Colonic mucosa (tissue), 4 donors: ENCODE data around the gene PDE7B. TPM values are rescaled to one million over a fixed set of nuclear protein-coding genes. Genes with fewer than 3 reads are reported as not detected.

Experiments
- DNase-seq: peaks from one replicate; pipeline ENCODE4 v3.0.0-alpha.2; 2020
- H3K27ac ChIP-seq: fragments of 200-600 bp; one replicate; pipeline ENCODE4 v1.8.0; 2021
- H3K27me3 ChIP-seq: fragments of 200-600 bp; one replicate; pipeline ENCODE4 v1.8.0; 2021
- H3K36me3 ChIP-seq: fragments of 200-600 bp; one replicate; pipeline ENCODE4 v1.8.0; 2021
- H3K4me1 ChIP-seq: fragments of 200-600 bp; one replicate; pipeline ENCODE4 v1.8.0; 2021; ENCODE audit warnings: mild to moderate bottlenecking
- H3K4me3 ChIP-seq: fragments of 200-600 bp; one replicate; pipeline ENCODE4 v1.8.0; 2021
- H3K9ac ChIP-seq, 2 donors: one replicate each; pipeline ENCODE4 v1.7.0; 2013; ENCODE audit warnings: control low read depth in 2 of 2, low read depth in 2 of 2, low read length in 2 of 2
- H3K9me3 ChIP-seq: fragments of 200-600 bp; one replicate; pipeline ENCODE4 v1.8.0; 2021
- intact Hi-C: fragments of 100-400 bp; cut with DNase I; formaldehyde crosslinking; loops from one replicate; pipeline ENCODE4 v1.14.1; 2022
- total RNA-seq, 2 donors: library from RNA; stranded (reverse); fragmentation: NEBNext Ultra II Directional in 1 of 2; extraction: Animal tissue kit (Norgen Biotek cat#: 25700) in 1 of 2; gene quantifications; one replicate each; pipeline ENCODE4 v1.2.1, GENCODE V29; 2021
- TF ChIP-seq, protein P1 (sequence below): fragments of 200-600 bp; IDR thresholded peaks from one replicate; pipeline ENCODE4 v1.8.0; 2022; ENCODE audit warnings: antibody characterized with exemption, mild to moderate bottlenecking
- donor health status: healthy.
- donor health status: DM: no; HTN: no; CAD: no.
- donor health status: DM: no; HTN: no; CAD: no.

PDE7B gene
- total RNA-seq, 2 donors from 2014 or later, result 1.0 to 1.4 TPM

DNA sequence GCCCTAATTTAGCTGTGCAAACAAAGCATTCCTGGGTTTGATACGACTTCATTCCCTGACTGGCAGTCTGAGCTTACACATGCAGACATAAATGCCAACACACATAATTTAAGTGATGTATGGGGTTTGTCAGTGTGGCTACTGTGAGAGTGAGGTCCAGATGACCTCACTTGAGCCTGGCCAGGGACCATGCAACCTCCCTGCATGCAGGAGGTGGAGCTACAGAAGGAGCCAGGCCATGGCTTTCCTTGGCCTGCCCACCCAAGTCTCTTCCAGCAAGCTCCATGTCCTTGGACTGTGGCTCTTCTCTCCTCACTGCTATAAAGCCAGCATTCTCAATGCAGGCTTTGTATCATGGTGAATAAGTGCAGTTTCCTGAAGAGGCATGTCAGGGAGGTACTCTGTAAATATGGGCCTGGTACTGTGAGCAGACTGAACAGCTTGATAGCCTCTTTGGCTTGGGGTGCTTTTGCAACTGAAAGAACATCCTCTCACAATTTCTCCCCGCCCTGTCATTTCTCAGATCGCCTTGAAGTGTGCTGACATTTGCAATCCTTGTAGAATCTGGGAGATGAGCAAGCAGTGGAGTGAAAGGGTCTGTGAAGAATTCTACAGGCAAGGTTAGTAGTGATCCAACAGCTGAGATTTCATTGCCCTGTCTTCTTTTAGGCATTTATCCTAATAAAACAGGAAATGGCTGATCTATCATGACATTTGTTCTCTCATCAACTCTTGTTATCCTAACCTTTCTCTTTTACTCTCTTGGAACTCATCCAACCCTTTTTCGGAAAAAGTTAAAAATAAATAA, 329.4 kb downstream of the PDE7B start:
- H3K9ac ChIP-seq, result no peak overlapping the region
- intact Hi-C loops, result no loop called here
- TF ChIP-seq, protein P1, sequence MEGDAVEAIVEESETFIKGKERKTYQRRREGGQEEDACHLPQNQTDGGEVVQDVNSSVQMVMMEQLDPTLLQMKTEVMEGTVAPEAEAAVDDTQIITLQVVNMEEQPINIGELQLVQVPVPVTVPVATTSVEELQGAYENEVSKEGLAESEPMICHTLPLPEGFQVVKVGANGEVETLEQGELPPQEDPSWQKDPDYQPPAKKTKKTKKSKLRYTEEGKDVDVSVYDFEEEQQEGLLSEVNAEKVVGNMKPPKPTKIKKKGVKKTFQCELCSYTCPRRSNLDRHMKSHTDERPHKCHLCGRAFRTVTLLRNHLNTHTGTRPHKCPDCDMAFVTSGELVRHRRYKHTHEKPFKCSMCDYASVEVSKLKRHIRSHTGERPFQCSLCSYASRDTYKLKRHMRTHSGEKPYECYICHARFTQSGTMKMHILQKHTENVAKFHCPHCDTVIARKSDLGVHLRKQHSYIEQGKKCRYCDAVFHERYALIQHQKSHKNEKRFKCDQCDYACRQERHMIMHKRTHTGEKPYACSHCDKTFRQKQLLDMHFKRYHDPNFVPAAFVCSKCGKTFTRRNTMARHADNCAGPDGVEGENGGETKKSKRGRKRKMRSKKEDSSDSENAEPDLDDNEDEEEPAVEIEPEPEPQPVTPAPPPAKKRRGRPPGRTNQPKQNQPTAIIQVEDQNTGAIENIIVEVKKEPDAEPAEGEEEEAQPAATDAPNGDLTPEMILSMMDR, result no peak
- H3K4me3 ChIP-seq, result no peak overlapping the region
- H3K27me3 ChIP-seq, result no peaks in the 10 kb centered on the region
- H3K4me1 ChIP-seq, result no peaks in the 10 kb centered on the region
- no peak overlapping the region for H3K27ac ChIP-seq
- no peaks in the 10 kb centered on the region for H3K9me3 ChIP-seq
- no peaks in the 10 kb centered on the region for H3K36me3 ChIP-seq
- DNase-seq, result no peak

DNA sequence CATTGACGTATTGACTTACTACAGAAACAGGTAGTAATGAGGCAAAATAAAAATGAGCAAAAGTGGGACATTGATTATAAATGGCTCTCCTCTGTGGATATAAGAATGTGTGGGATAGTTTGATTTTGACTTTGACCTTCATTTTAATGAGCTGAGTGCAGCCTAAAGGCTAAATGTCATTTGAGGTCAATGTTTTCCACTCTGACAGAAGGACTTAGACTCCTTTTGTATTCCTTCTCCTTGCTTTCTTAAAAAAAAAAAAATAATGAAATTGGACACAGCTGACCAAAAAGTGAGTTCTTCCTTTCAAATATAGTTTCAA, 330.0 kb downstream of the PDE7B start:
- TF ChIP-seq, protein P1, result no peak
- no peaks in the 10 kb centered on the region for H3K4me1 ChIP-seq
- H3K9ac ChIP-seq, result no peak overlapping the region
- no peak for DNase-seq
- no peak overlapping the region for H3K27ac ChIP-seq
- intact Hi-C loops, result no loop called here
- no peaks in the 10 kb centered on the region for H3K9me3 ChIP-seq
- no peaks in the 10 kb centered on the region for H3K36me3 ChIP-seq
- H3K27me3 ChIP-seq, result no peaks in the 10 kb centered on the region
- no peak overlapping the region for H3K4me3 ChIP-seq

GRCh38 chr6:136181861-136182260, 330.4 kb downstream of the PDE7B start:
- TF ChIP-seq, protein P1, result no peak
- Histone ChIP-seq H3K36me3 (no peaks in the 10 kb centered on the region), H3K4me1 (no peaks in the 10 kb centered on the region), H3K9ac (no peak overlapping the region), H3K27ac (no peak overlapping the region), H3K9me3 (no peaks in the 10 kb centered on the region), H3K27me3 (no peaks in the 10 kb centered on the region), H3K4me3 (no peak overlapping the region)
- intact Hi-C loops, result no loop called here
- no peak for DNase-seq

DNA sequence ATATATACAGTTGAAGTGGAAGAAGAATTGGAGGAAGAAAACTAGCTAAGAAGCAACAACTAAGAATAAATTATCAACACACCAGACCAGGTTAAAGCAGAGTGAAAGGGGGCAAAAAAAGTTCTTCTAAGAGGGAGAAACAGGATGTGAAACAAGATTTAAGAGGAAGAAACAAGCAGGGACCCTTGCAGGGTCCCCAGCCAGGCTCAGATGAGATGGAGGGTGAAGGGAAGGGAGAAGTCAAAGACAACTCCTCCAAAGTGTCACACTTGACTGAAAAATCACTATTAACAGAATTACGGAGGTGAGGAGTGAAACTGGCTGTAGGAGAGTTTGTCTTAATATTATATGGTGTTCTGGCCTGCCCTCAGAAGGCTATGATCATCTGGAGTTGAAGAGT, 333.2 kb downstream of the PDE7B start:
- no peaks in the 10 kb centered on the region for H3K9me3 ChIP-seq
- no peak overlapping the region for H3K4me3 ChIP-seq
- no peak for DNase-seq
- no peak overlapping the region for H3K9ac ChIP-seq
- no peak overlapping the region for H3K27ac ChIP-seq
- H3K4me1 ChIP-seq, result no peaks in the 10 kb centered on the region
- TF ChIP-seq, protein P1, result no peak
- intact Hi-C loops, result no loop called here
- H3K27me3 ChIP-seq, result no peaks in the 10 kb centered on the region
- H3K36me3 ChIP-seq, result no peaks in the 10 kb centered on the region

DNA sequence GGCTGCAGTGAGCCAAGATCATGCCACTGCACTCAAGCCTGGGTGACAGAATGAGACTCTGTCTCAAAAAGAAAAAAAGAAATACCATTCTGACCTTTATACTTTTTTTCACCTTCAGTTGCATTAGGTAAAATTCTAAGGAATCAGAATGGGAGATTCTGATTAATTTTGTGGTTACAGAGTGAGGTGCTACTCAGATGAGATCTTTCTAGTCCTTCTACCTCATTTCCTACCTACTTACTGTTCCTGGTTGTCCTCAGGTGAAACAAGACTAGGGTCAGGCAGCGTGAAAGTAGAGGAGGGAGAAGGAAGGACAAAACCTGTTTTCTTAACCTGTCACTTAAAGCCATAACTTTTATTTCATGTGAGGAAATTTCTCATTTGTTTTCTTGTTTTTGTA, 334.9 kb downstream of the PDE7B start:
- Histone ChIP-seq H3K9ac (no peak overlapping the region), H3K36me3 (no peaks in the 10 kb centered on the region), H3K4me3 (no peak overlapping the region), H3K4me1 (no peaks in the 10 kb centered on the region), H3K27ac (no peak overlapping the region), H3K9me3 (no peaks in the 10 kb centered on the region), H3K27me3 (no peaks in the 10 kb centered on the region)
- TF ChIP-seq, protein P1, result no peak
- intact Hi-C loops, result no loop called here
- DNase-seq, result no peak
